ENCODE measurements around the gene SLC17A9. TPM values are rescaled to one million over a fixed set of nuclear protein-coding genes. Genes with fewer than 3 reads are reported as not detected.

Gene SLC17A9
- total RNA-seq, 4 donors from 2014 or later: 0.31 to 3.9 (median 1.4) TPM

- no peaks in the 10 kb centered on the region for H3K9me3 ChIP-seq
- peaks cover 0 to 13% (median 0%) of the 10 kb centered on the region in 3 donors for H3K36me3 ChIP-seq
- H3K4me1 ChIP-seq: peaks cover 39 to 76% (median 47%) of the 10 kb centered on the region in 3 donors
- peak overlapping the region; percentile 76 to 98 (median 92) for H3K27ac ChIP-seq
- 34 to 42% methylated on average over 13 to 14 of the region's 14 CpGs for WGBS, 2 donors
- H3K4me3 ChIP-seq: peak overlapping the region; percentile 34 to 74 (median 58)
- no peak for DNase-seq
- intact Hi-C loops (cut with DNase I): no loop called here
- no peaks in the 10 kb centered on the region for H3K27me3 ChIP-seq
- no peak for TF ChIP-seq POLR2A (IDR thresholded peaks at IDR 0.05)
- TF ChIP-seq, protein P1, sequence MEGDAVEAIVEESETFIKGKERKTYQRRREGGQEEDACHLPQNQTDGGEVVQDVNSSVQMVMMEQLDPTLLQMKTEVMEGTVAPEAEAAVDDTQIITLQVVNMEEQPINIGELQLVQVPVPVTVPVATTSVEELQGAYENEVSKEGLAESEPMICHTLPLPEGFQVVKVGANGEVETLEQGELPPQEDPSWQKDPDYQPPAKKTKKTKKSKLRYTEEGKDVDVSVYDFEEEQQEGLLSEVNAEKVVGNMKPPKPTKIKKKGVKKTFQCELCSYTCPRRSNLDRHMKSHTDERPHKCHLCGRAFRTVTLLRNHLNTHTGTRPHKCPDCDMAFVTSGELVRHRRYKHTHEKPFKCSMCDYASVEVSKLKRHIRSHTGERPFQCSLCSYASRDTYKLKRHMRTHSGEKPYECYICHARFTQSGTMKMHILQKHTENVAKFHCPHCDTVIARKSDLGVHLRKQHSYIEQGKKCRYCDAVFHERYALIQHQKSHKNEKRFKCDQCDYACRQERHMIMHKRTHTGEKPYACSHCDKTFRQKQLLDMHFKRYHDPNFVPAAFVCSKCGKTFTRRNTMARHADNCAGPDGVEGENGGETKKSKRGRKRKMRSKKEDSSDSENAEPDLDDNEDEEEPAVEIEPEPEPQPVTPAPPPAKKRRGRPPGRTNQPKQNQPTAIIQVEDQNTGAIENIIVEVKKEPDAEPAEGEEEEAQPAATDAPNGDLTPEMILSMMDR (IDR thresholded peaks at IDR 0.05): no peak
These were observed 24.1 kb upstream of the SLC17A9 start for GRCh38 chr20:62928246-62928939.

DNA sequence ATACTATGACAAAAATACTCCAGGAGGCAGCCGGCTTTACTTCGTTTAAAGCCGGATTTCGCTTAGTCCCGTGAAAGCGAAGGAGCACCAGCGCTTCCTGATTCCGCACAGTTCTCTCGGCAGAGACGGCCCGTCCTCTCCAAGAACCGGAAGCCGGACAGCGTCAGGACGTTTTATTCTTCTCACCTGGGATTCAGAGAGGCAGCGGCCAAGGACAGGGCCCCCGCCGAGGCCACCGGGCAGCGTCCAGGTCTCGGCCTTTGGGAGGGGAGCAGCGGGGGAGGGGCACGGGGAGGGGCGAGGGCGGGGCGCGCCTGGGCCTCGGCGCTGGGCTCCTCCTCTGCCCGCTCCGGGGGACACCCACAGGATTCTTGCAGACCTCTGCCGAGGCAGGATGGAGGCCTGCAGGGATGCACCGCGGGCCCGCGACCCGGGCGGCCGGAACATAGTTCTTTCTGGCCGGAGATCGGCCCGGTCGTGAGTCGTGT is 23.4 kb upstream of the SLC17A9 start:
- Histone ChIP-seq H3K9me3 (no peaks in the 10 kb centered on the region), H3K27me3 (no peaks in the 10 kb centered on the region), H3K4me1 (peaks cover 32 to 76% (median 42%) of the 10 kb centered on the region in 3 donors), H3K36me3 (peaks cover 0 to 20% (median 0%) of the 10 kb centered on the region in 3 donors), H3K27ac (peak overlapping the region; percentile 76 to 98 (median 92)), H3K4me3 (peak overlapping the region; percentile 34 to 74 (median 58))
- DNase-seq: no peak
- 0 to 11% methylated on average over 10 to 18 of the region's 44 CpGs for WGBS, 2 donors
- peak in 1 of 4 donors; percentile 19 for TF ChIP-seq POLR2A (IDR thresholded peaks at IDR 0.05)
- TF ChIP-seq, protein P1 (IDR thresholded peaks at IDR 0.05): no peak
- intact Hi-C loops (cut with DNase I): no loop called here

- no peak for DNase-seq
- TF ChIP-seq, protein P1 (IDR thresholded peaks at IDR 0.05): no peak
- no peak for TF ChIP-seq POLR2A (IDR thresholded peaks at IDR 0.05)
- no peaks in the 10 kb centered on the region for H3K27me3 ChIP-seq
- no peaks in the 10 kb centered on the region for H3K9me3 ChIP-seq
- H3K4me3 ChIP-seq: no peak overlapping the region
- WGBS, 2 donors: 77 to 86% methylated on average over 9 of the region's 9 CpGs
- peaks cover 0 to 34% (median 0%) of the 10 kb centered on the region in 3 donors for H3K36me3 ChIP-seq
- intact Hi-C loops (cut with DNase I): no loop called here
- no peak overlapping the region for H3K27ac ChIP-seq
- H3K4me1 ChIP-seq: peaks cover 35 to 87% (median 46%) of the 10 kb centered on the region in 3 donors
These were observed 21.0 kb upstream of the SLC17A9 start for GRCh38 chr20:62931464-62931863.

DNA sequence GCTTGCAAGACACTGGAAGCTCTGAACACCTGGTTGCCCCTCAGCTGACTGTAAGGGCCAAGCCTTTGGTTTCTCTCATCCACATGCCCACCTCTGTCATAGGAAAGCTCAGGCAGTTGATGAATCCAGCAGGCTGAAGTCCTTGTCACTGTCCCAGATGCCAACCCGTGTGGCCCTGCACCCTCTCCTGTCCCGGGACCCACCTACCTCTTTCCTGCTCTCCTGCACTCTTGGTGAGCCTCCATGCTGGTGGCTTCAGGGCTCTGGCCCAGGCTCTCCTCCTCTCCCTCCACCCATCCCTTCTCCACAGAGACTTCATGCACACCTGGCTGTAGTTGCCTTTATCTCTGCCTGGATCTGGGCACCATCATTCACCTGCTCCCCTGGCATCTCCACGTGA is 18.5 kb upstream of the SLC17A9 start:
- Histone ChIP-seq H3K27ac (no peak overlapping the region), H3K36me3 (peaks cover 0 to 34% (median 0%) of the 10 kb centered on the region in 3 donors), H3K4me3 (no peak overlapping the region), H3K9me3 (no peaks in the 10 kb centered on the region), H3K4me1 (peaks cover 20 to 73% (median 30%) of the 10 kb centered on the region in 3 donors), H3K27me3 (no peaks in the 10 kb centered on the region)
- no peak for TF ChIP-seq POLR2A (IDR thresholded peaks at IDR 0.05)
- TF ChIP-seq, protein P1 (IDR thresholded peaks at IDR 0.05): no peak
- intact Hi-C loops (cut with DNase I): no loop called here
- no peak for DNase-seq
- 68 to 76% methylated on average over 3 of the region's 3 CpGs for WGBS, 2 donors

DNA sequence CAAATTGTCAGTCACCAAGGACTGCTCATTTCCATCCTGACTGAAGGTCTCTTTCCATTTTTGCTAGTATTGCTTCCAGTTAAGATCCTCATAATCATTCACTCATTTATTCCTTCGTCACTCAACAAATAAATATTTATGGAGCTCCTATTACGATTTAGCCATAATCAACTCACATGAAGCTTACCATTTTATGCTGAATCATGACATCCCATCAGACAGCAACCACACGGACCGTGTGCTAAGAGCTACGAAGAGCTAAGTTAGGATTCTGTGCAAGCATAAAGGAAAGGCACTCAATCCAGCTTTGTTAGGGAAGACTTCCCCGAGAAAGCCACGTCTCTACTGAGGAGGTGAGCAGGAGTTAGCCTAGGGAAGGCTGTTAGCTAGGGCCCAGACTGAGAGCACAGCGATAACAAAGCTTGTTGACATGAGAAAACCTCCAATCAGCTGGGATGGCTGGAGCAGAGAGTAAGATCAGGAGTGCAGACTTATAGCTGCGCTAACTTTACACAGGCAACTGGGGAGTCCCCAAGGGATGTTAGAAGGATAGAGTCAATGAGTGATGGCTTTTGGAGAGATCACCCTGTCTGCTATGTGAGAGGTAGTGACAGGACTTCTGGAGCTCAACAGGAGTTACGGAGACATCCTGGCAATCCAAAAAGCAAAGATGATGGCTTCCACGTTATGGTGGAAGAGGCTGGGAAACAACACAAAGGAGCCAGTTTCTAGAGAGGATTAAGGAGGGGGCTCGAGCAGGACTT is 17.1 kb upstream of the SLC17A9 start:
- TF ChIP-seq, protein P1 (IDR thresholded peaks at IDR 0.05): no peak
- TF ChIP-seq POLR2A (IDR thresholded peaks at IDR 0.05): no peak
- H3K36me3 ChIP-seq: peaks cover 0 to 35% (median 0%) of the 10 kb centered on the region in 3 donors
- WGBS, 2 donors: 79 to 83% methylated on average over 12 of the region's 12 CpGs
- no peaks in the 10 kb centered on the region for H3K27me3 ChIP-seq
- H3K27ac ChIP-seq: no peak overlapping the region
- no peaks in the 10 kb centered on the region for H3K9me3 ChIP-seq
- intact Hi-C loops (cut with DNase I): no loop called here
- peaks cover 32 to 73% (median 33%) of the 10 kb centered on the region in 3 donors for H3K4me1 ChIP-seq
- DNase-seq: no peak
- H3K4me3 ChIP-seq: peak overlapping the region in 1 of 4 donors; percentile 99

All from esophagus squamous epithelium (tissue), 5 donors.